GM23248 (cell line): ENCODE data around the gene ZMYND19. TPM values are rescaled to one million over a fixed set of nuclear protein-coding genes. Genes with fewer than 3 reads are reported as not detected.
"Not testable (repeated sequence)": the region's sequence is repeated elsewhere in the genome, so short reads cannot be mapped to it uniquely, and the experiment has no call there.

Experiments
- DNase-seq: peaks from one replicate; pipeline ENCODE4 v3.0.0-alpha.2; 2015
- H2AFZ ChIP-seq: fragments of 200-600 bp; sonication (generic); 2 replicates; pipeline ENCODE4 v1.6.1; 2016; ENCODE audit warnings: antibody characterized with exemption
- H3F3A ChIP-seq: fragments of 200-600 bp; sonication (generic); 2 replicates; pipeline ENCODE4 v1.6.1; 2016; ENCODE audit warnings: mild to moderate bottlenecking, antibody characterized with exemption, mixed run types; ENCODE audit not compliant: insufficient read depth
- H3K27ac ChIP-seq: fragments of 200-600 bp; sonication (generic); 2 replicates; pipeline ENCODE4 v1.5.1; 2016; ENCODE audit warnings: mild to moderate bottlenecking
- H3K27me3 ChIP-seq: fragments of 200-600 bp; sonication (generic); replicated peaks from 2 replicates; pipeline ENCODE4 v1.6.1; 2016; ENCODE audit warnings: mild to moderate bottlenecking; ENCODE audit not compliant: insufficient read depth
- H3K36me3 ChIP-seq: fragments of 200-600 bp; sonication (generic); 2 replicates; pipeline ENCODE4 v1.6.1; 2016; ENCODE audit warnings: low read depth, mild to moderate bottlenecking
- H3K4me1 ChIP-seq: fragments of 200-600 bp; sonication (generic); 2 replicates; pipeline ENCODE4 v1.6.1; 2016; ENCODE audit warnings: mild to moderate bottlenecking; ENCODE audit not compliant: insufficient read depth
- H3K4me2 ChIP-seq: fragments of 200-600 bp; sonication (generic); one replicate; pipeline ENCODE4 v1.6.1; 2016; ENCODE audit warnings: mild to moderate bottlenecking; ENCODE audit not compliant: unreplicated experiment
- H3K4me3 ChIP-seq: fragments of 200-600 bp; sonication (generic); 2 replicates; pipeline ENCODE4 v1.5.1; 2016; ENCODE audit warnings: mild to moderate bottlenecking
- H3K79me2 ChIP-seq: fragments of 200-600 bp; sonication (generic); 2 replicates; pipeline ENCODE4 v1.6.1; 2016; ENCODE audit warnings: mild to moderate bottlenecking; ENCODE audit not compliant: insufficient read depth
- H3K9ac ChIP-seq: fragments of 200-600 bp; sonication (generic); 2 replicates; pipeline ENCODE4 v1.6.1; 2016; ENCODE audit warnings: mild to moderate bottlenecking
- H3K9me2 ChIP-seq: fragments of 200-600 bp; sonication (generic); 2 replicates; pipeline ENCODE4 v1.6.1; 2016; ENCODE audit warnings: mixed run types, mild to moderate bottlenecking, moderate library complexity; ENCODE audit not compliant: insufficient read depth
- H3K9me3 ChIP-seq: fragments of 200-600 bp; sonication (generic); one replicate; pipeline ENCODE4 v1.6.1; 2017; ENCODE audit warnings: low read depth
- H4K20me1 ChIP-seq: fragments of 200-600 bp; sonication (generic); 2 replicates; pipeline ENCODE4 v1.6.0; 2016; ENCODE audit not compliant: insufficient read depth
- EZH2 ChIP-seq: fragments of 200-600 bp; sonication (generic); IDR thresholded peaks from 2 replicates; pipeline ENCODE4 v1.6.1; 2018; ENCODE audit warnings: antibody characterized with exemption, mild to moderate bottlenecking; ENCODE audit not compliant: insufficient read depth, poor library complexity, severe bottlenecking
- EZH2phosphoT487 ChIP-seq: fragments of 200-600 bp; sonication (generic); IDR thresholded peaks from 2 replicates; pipeline ENCODE4 v1.6.1; 2018; ENCODE audit warnings: antibody characterized with exemption, moderate library complexity, mild to moderate bottlenecking, low read depth; ENCODE audit not compliant: insufficient read depth
- WGBS, 2 experiments: methylation state at CpG; one replicate each; pipeline ENCODE4 v1.1.6; 2015 to 2017; ENCODE audit warnings: low lambda C conversion rate in 2 of 2, low coverage in 1 of 2; ENCODE audit errors: missing lambda C conversion rate in 2 of 2; 5-methylcytosine and 5-hydroxymethylcytosine counted together
- in situ Hi-C: fragments of 300-500 bp; cut with MboI; formaldehyde crosslinking; loops from 2 replicates; pipeline ENCODE4 v1.15.0; 2020
- polyA plus RNA-seq: library from polyadenylated mRNA; unstranded; fragments of >200 nt; fragmentation: Nextera tagmentation; extraction: Ambion mirVana; gene quantifications from 2 replicates; pipeline ENCODE4 v1.2.1, GENCODE V29; 2016
- small RNA-seq: library from RNA; depleted of rRNA; stranded (forward); fragments of <200 nt; gene quantifications from one replicate; pipeline ENCODE3, GENCODE V24; 2014; ENCODE audit warnings: low read depth, low replicate concordance
- total RNA-seq: library from RNA; depleted of rRNA; stranded (reverse); fragments of >200 nt; shearing (Covaris generic); gene quantifications from 2 replicates; pipeline ENCODE4 v1.2.3, GENCODE V29; 2014; rRNA removed

The ZMYND19 gene
- total and polyA plus RNA-seq, 2 experiments from 2014 or later = 6.1 to 29.6 TPM

- no peaks in the 10 kb centered on the region for H4K20me1 ChIP-seq
- peak overlapping the region; percentile 35 for H2AFZ ChIP-seq
- in situ Hi-C loops = no loop called here
- no peaks in the 10 kb centered on the region for H3F3A ChIP-seq
- H3K9ac ChIP-seq = no peak overlapping the region
- 0 out of 2 replicates have a peak overlapping the region, but pooled peaks have one; percentile 24 for H3K4me3 ChIP-seq
- no peak overlapping the region for H3K27ac ChIP-seq
- DNase-seq = peak; percentile 82
- TF ChIP-seq EZH2 (no peak), EZH2phosphoT487 (no peak)
- H3K9me2 ChIP-seq = no peaks in the 10 kb centered on the region
- no peaks in the 10 kb centered on the region for H3K4me1 ChIP-seq
- H3K36me3 ChIP-seq = no peaks in the 10 kb centered on the region
- H3K4me2 ChIP-seq = no peak overlapping the region
- H3K9me3 ChIP-seq = no peaks in the 10 kb centered on the region
- no peaks in the 10 kb centered on the region for H3K79me2 ChIP-seq
- WGBS, 2 experiments = 37 to 39% methylated on average over 19 of the region's 19 CpGs
- H3K27me3 ChIP-seq = no peaks in the 10 kb centered on the region
These were observed 55.8 kb downstream of the ZMYND19 start for GRCh38 chr9:137534256-137535119.

- WGBS, 2 experiments = 90 to 100% methylated on average over 7 to 10 of the region's 10 CpGs
- in situ Hi-C loops = not testable (repeated sequence)
These were observed 57.3 kb downstream of the ZMYND19 start for GRCh38 chr9:137532891-137533468.

More at GRCh38 chr9:137532891-137533468, 57.3 kb downstream of the ZMYND19 start:
- H3K9ac ChIP-seq, H3K79me2 ChIP-seq, H4K20me1 ChIP-seq, DNase-seq, H3K9me3 ChIP-seq, H3K9me2 ChIP-seq, H3K4me3 ChIP-seq, H2AFZ ChIP-seq, H3K4me1 ChIP-seq, H3K27ac ChIP-seq, H3K27me3 ChIP-seq, H3F3A ChIP-seq, H3K4me2 ChIP-seq, H3K36me3 ChIP-seq: not testable (repeated sequence)

Small RNAs within 50 kb of the gene (small RNA-seq; reads per million reads assigned to genes)
- gene RF00017 = not detected

Other genes starting within 250 kb of the ZMYND19 start
- gene EXD3, start 167.3 kb downstream of the ZMYND19 start, total RNA-seq = 11.6 and 17.1 TPM in 2 replicates
- gene EXD3, start 167.3 kb downstream of the ZMYND19 start, polyA plus RNA-seq = 8.7 and 10.1 TPM in 2 replicates
- 0.32 TPM in 1 of 2 replicates, not detected in the other for gene NOXA1, start 167.1 kb downstream of the ZMYND19 start, total RNA-seq
- gene NOXA1, start 167.1 kb downstream of the ZMYND19 start, polyA plus RNA-seq = 0.15 and 0.39 TPM in 2 replicates
- not detected in 2 replicates for gene ENTPD8, start 149.2 kb downstream of the ZMYND19 start, total RNA-seq
- gene ENTPD8, start 149.2 kb downstream of the ZMYND19 start, polyA plus RNA-seq = not detected in 2 replicates
- gene NSMF, start 131.2 kb downstream of the ZMYND19 start, total RNA-seq = 28.8 and 29.1 TPM in 2 replicates
- 13.5 and 13.7 TPM in 2 replicates for gene NSMF, start 131.2 kb downstream of the ZMYND19 start, polyA plus RNA-seq
- 0.54 and 0.89 TPM in 2 replicates for gene PNPLA7, start 40.1 kb downstream of the ZMYND19 start, total RNA-seq
- 0.44 and 0.59 TPM in 2 replicates for gene PNPLA7, start 40.1 kb downstream of the ZMYND19 start, polyA plus RNA-seq
- 28.7 and 42.9 TPM in 2 replicates for gene MRPL41, start 38.6 kb downstream of the ZMYND19 start, total RNA-seq
- 97.6 and 99.8 TPM in 2 replicates for gene MRPL41, start 38.6 kb downstream of the ZMYND19 start, polyA plus RNA-seq
- 27.0 and 32.6 TPM in 2 replicates for gene DPH7, start 11.6 kb downstream of the ZMYND19 start, total RNA-seq
- 24.1 and 26.7 TPM in 2 replicates for gene DPH7, start 11.6 kb downstream of the ZMYND19 start, polyA plus RNA-seq
- 26.9 and 37.1 TPM in 2 replicates for gene ARRDC1, start 15.2 kb upstream of the ZMYND19 start, total RNA-seq
- gene ARRDC1, start 15.2 kb upstream of the ZMYND19 start, polyA plus RNA-seq = 21.0 and 22.0 TPM in 2 replicates
- 26.8 and 43.6 TPM in 2 replicates for gene EHMT1, start 28.5 kb upstream of the ZMYND19 start, total RNA-seq
- 31.0 and 33.7 TPM in 2 replicates for gene EHMT1, start 28.5 kb upstream of the ZMYND19 start, polyA plus RNA-seq